Bone marrow (tissue), 2 donors: ENCODE measurements around the gene METTL13.

ENCODE experiments used
- DNase-seq, 2 donors: peaks; one replicate each; lab custom pipeline; 2025; lab: John Stamatoyannopoulos, UW

Gene METTL13

GRCh38 chr1:171845998-171846397 is 64.5 kb downstream of the METTL13 start:
- no peak for DNase-seq
